Measurements from ENCODE around the gene ADK.
"Not testable (repeated sequence)": the region's sequence is repeated elsewhere in the genome, so short reads cannot be mapped to it uniquely, and the experiment has no call there.

The ADK gene

GRCh38 chr10:74439213-74439612 is 288.2 kb downstream of the ADK start:
- DNase-seq (ENCODE audit: low spot score): no peak
- no peak overlapping the region for H3K27ac ChIP-seq
- no peak overlapping the region for H3K4me3 ChIP-seq
- no peak for TF ChIP-seq CTCF (IDR thresholded peaks at IDR 0.05)

GRCh38 chr10:74445493-74445892 is 294.5 kb downstream of the ADK start:
- H3K4me3 ChIP-seq: no peak overlapping the region
- TF ChIP-seq CTCF (IDR thresholded peaks at IDR 0.05): no peak
- no peak for DNase-seq (ENCODE audit: low spot score)
- no peak overlapping the region for H3K27ac ChIP-seq

GRCh38 chr10:74450602-74451001 is 299.6 kb downstream of the ADK start:
- Histone ChIP-seq H3K27ac (no peak overlapping the region), H3K4me3 (no peak overlapping the region)
- TF ChIP-seq CTCF (IDR thresholded peaks at IDR 0.05): no peak
- no peak for DNase-seq (ENCODE audit: low spot score)

GRCh38 chr10:74451127-74451829 is 300.3 kb downstream of the ADK start:
- TF ChIP-seq CTCF (IDR thresholded peaks at IDR 0.05): no peak
- no peak for DNase-seq (ENCODE audit: low spot score)
- Histone ChIP-seq H3K4me3 (no peak overlapping the region), H3K27ac (no peak overlapping the region)

GRCh38 chr10:74453169-74453568 is 302.1 kb downstream of the ADK start:
- Histone ChIP-seq H3K4me3 (no peak overlapping the region), H3K27ac (no peak overlapping the region)
- TF ChIP-seq CTCF (IDR thresholded peaks at IDR 0.05): no peak
- no peak for DNase-seq (ENCODE audit: low spot score)

GRCh38 chr10:74457478-74457877 is 306.5 kb downstream of the ADK start:
- H3K4me3 ChIP-seq; H3K27ac ChIP-seq; DNase-seq (ENCODE audit: low spot score): not testable (repeated sequence)

GRCh38 chr10:74460812-74461211 is 309.8 kb downstream of the ADK start:
- Histone ChIP-seq H3K27ac (no peak overlapping the region), H3K4me3 (no peak overlapping the region)
- DNase-seq (ENCODE audit: low spot score): no peak
- no peak for TF ChIP-seq CTCF (IDR thresholded peaks at IDR 0.05)

Data from coronary artery (tissue), 2 donors.